K562 (cell line): Measurements from ENCODE around the gene CALD1. TPM values are rescaled to one million over a fixed set of nuclear protein-coding genes. Genes with fewer than 3 reads are reported as not detected.

Source experiments
- ATAC-seq: fragments of 200-7000 bp; cut with Tn5 transposase; 3 replicates; pipeline ENCODE4 v1.9.1; 2020; ENCODE audit warnings: moderate library complexity
- BruUV-seq: library from RNA; stranded (reverse); fragments of 400-500 nt; replicated peaks from 2 replicates; lab custom pipeline; 2021; lab: Mats Ljungman, UMichigan
- CTCF ChIA-PET: fragments of 300-600 bp; formaldehyde crosslinking; extraction: SDS; loops from one replicate; lab custom pipeline; 2021; ENCODE audit warnings: low intra/inter-chr PET ratio; lab: Yijun Ruan, JAX
- POLR2A ChIA-PET: fragments of 300-600, 350-650 bp; sonication (Branson Sonifier 250); formaldehyde crosslinking; extraction: SDS; loops from one replicate; lab custom pipeline; 2021; ENCODE audit warnings: antibody characterized with exemption, inconsistent platforms; lab: Yijun Ruan, JAX
- DNase-seq, 4 experiments: peaks; one replicate each; pipeline versions ENCODE4 v3.0.0 to v3.0.0-alpha.2; 2011 to 2018; ENCODE audit warnings: low spot score in 3 of 4, mixed read lengths in 3 of 4; ENCODE audit errors: extremely low read depth in 1 of 4
- FAIRE-seq: peaks from 2 replicates; lab custom pipeline; 2011; peaks lifted over from hg19 to GRCh38; lab: Jason Lieb, UNC
- H2AFZ ChIP-seq: 2 replicates; pipeline ENCODE4 v1.6.0; 2011; ENCODE audit warnings: low read depth, low read length, control low read depth, inconsistent platforms
- H3K27ac ChIP-seq: fragments of 200-600 bp; 3 replicates; pipeline ENCODE4 v1.8.0; 2011; ENCODE audit warnings: low read depth, mild to moderate bottlenecking, control low read depth, inconsistent platforms, low read length, moderate library complexity, mixed read lengths; ENCODE audit errors: extremely low read depth
- H3K27me3 ChIP-seq, 2 experiments: fragments of 300-600 bp in 1 of 2; 2 replicates in 1 of 2; 3 replicates in 1 of 2; pipeline versions ENCODE4 v1.6.0 to v1.8.0; 2011; ENCODE audit warnings: inconsistent platforms in 2 of 2, low read length in 2 of 2, mild to moderate bottlenecking in 1 of 2, mixed read lengths in 1 of 2, moderate library complexity in 1 of 2; ENCODE audit not compliant: control insufficient read depth in 2 of 2, insufficient read depth in 2 of 2
- H3K36me3 ChIP-seq: fragments of 300-600 bp; 3 replicates; pipeline ENCODE4 v1.8.0; 2011; ENCODE audit warnings: mild to moderate bottlenecking, low read length, inconsistent platforms; ENCODE audit not compliant: control insufficient read depth, insufficient read depth
- H3K4me1 ChIP-seq, 2 experiments: fragments of 200-600 bp in 1 of 2; replicated peaks in 1 of 2; 2 replicates in 1 of 2; 3 replicates in 1 of 2; pipeline versions ENCODE4 v1.5.1 to v1.8.0; 2011; ENCODE audit warnings: inconsistent platforms in 2 of 2, low read length in 2 of 2, mild to moderate bottlenecking in 1 of 2, mixed read lengths in 1 of 2, moderate library complexity in 1 of 2; ENCODE audit not compliant: control insufficient read depth in 2 of 2, insufficient read depth in 2 of 2
- H3K4me2 ChIP-seq: 2 replicates; pipeline ENCODE4 v1.6.1; 2011; ENCODE audit warnings: low read length, control low read depth, inconsistent platforms, mixed read lengths; ENCODE audit not compliant: insufficient read depth
- H3K4me3 ChIP-seq: fragments of 200-600 bp; sonication (generic), shearing (Covaris generic); 2 replicates; pipeline ENCODE4 v1.5.1; 2016; ENCODE audit warnings: control low read depth, inconsistent platforms
- H3K79me2 ChIP-seq: fragments of 200-600 bp; 3 replicates; pipeline ENCODE4 v1.8.0; 2011; ENCODE audit warnings: low read length, inconsistent platforms; ENCODE audit not compliant: control insufficient read depth, insufficient read depth
- H3K9ac ChIP-seq, 2 experiments: 2 replicates each; pipeline versions ENCODE4 v1.6.0 to v1.6.1; 2011; ENCODE audit warnings: low read depth in 2 of 2, low read length in 2 of 2, control low read depth in 1 of 2, inconsistent platforms in 1 of 2, mild to moderate bottlenecking in 1 of 2, mixed read lengths in 1 of 2; ENCODE audit not compliant: insufficient read depth in 1 of 2
- H3K9me1 ChIP-seq: one replicate; pipeline ENCODE4 v1.6.0; 2011; ENCODE audit warnings: inconsistent platforms, mild to moderate bottlenecking, low read length, moderate library complexity; ENCODE audit not compliant: control insufficient read depth, insufficient read depth
- H3K9me3 ChIP-seq: replicated peaks from 2 replicates; pipeline ENCODE4 v1.5.1; 2011; ENCODE audit warnings: low read depth, low read length, inconsistent platforms; ENCODE audit not compliant: control insufficient read depth, insufficient read depth
- H4K20me1 ChIP-seq: replicated peaks from 2 replicates; pipeline ENCODE4 v1.6.1; 2011; ENCODE audit warnings: low read length, inconsistent platforms, mixed read lengths; ENCODE audit not compliant: control insufficient read depth, insufficient read depth
- ETS2 ChIP-seq: IDR thresholded peaks from 2 replicates; pipeline ENCODE4 v1.6.1; 2016; ENCODE audit warnings: borderline replicate concordance, missing genetic modification characterization, mild to moderate bottlenecking, moderate library complexity, missing compliant biosample characterization; ENCODE audit not compliant: poor library complexity, severe bottlenecking
- HOXB6 ChIP-seq: fragments of 250-450 bp; sonication (Bioruptor Pico); IDR thresholded peaks from 2 replicates; pipeline ENCODE4 v1.5.1; 2022; ENCODE audit warnings: mild to moderate bottlenecking, borderline replicate concordance
- SETDB1 ChIP-seq: IDR thresholded peaks from one replicate; pipeline ENCODE4 v1.6.1; 2012; ENCODE audit warnings: low read length, control low read depth, inconsistent platforms
- XRCC5 ChIP-seq: fragments of 200-400 bp; formaldehyde crosslinking; IDR thresholded peaks from 2 replicates; pipeline ENCODE4 v1.6.1; 2017; ENCODE audit warnings: low read depth, mild to moderate bottlenecking, low read length
- ZFP1 ChIP-seq: fragments of 450-650 bp; formaldehyde crosslinking; IDR thresholded peaks from 2 replicates; pipeline ENCODE4 v1.4.0; 2020; ENCODE audit warnings: mild to moderate bottlenecking, mixed read lengths
- WGBS: fragments of 100-300 bp; shearing (Covaris generic); methylation state at CpG from one replicate; pipeline ENCODE4 v1.1.6; 2016; ENCODE audit warnings: low coverage, mixed read lengths; ENCODE audit not compliant: insufficient coverage; ENCODE audit errors: missing lambda C conversion rate; 5-methylcytosine and 5-hydroxymethylcytosine counted together
- in situ Hi-C: fragments of 300-500 bp; cut with MboI; formaldehyde crosslinking; loops from 4 replicates; pipeline ENCODE4 v1.15.0; 2018; ENCODE audit warnings: inconsistent platforms, mixed read lengths
- intact Hi-C: fragments of 100-400 bp; cut with micrococcal nuclease; formaldehyde crosslinking; loops from 2 replicates; pipeline ENCODE4 v1.14.2; 2022
- polyA plus RNA-seq, 8 experiments: library from polyadenylated mRNA; depleted of rRNA in 4 of 8; stranded (reverse) in 5 of 8; unstranded in 3 of 8; fragments of >200 nt; fragmentation: Nextera tagmentation in 2 of 8; fragmentation: Illumina TruSeq in 1 of 8; extraction: Ambion mirVana in 2 of 8; extraction: Trizol in 1 of 8; gene quantifications; 2 replicates each; pipeline versions ENCODE4 v1.2.1 to v1.2.3, GENCODE V29; 2011 to 2014; ENCODE audit warnings: inconsistent platforms in 1 of 8, missing spikeins in 1 of 8
- total RNA-seq, 7 experiments: library from RNA; depleted of rRNA in 6 of 7; stranded (reverse); fragments of >200 nt in 6 of 7; fragmentation: Illumina TruSeq in 2 of 7; extraction: Trizol in 2 of 7; gene quantifications; 2 replicates each; pipeline versions ENCODE4 v1.2.1 to v1.2.3, GENCODE V29; 2011 to 2021; ENCODE audit warnings: low replicate concordance in 1 of 7
- TF ChIP-seq, protein P1 (sequence below): fragments of 450-650 bp; IDR thresholded peaks from 2 replicates; pipeline ENCODE4 v1.6.1; 2017; ENCODE audit warnings: antibody characterized with exemption
- TF ChIP-seq, protein P2 (sequence below): sonication (generic); formaldehyde crosslinking; IDR thresholded peaks from 2 replicates; pipeline ENCODE4 v1.8.1; 2023; ENCODE audit warnings: mild to moderate bottlenecking, missing genetic modification reagents

The CALD1 gene
- total and polyA plus RNA-seq, 9 of the 15 experiments (the other 6 are each of a cell fraction or from before 2014, with no cell fraction given) = 0.40 TPM; not detected in 8

DNA sequence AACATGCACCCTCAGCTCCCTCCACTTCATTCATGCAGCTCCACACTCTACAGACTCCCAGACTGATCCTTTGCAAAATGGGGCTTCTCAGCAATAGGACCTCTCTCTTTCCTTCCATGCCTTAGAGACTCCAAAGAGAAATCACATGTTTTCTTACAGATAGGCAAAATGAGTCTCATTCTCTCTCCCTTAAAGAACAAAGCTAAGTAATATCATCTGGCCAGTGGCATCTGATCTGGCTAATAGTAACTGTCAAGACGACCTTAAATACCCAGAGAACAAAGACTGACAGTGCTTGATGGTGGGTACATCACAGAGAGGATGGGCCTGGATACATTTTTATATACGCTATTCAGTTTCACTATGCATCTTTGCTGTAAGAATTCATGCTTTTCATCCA lies 43.1 kb upstream of the CALD1 start:
- ChIA-PET POLR2A (no interaction called here), CTCF (no interaction called here)
- no peak for DNase-seq
- 2% methylated on average over 2 of the region's 2 CpGs for WGBS
- Histone ChIP-seq H3K79me2 (no peaks in the 10 kb centered on the region), H3K4me1 (no peaks in the 10 kb centered on the region), H3K9me3 (no peaks in the 10 kb centered on the region), H3K9ac (no peak overlapping the region), H3K4me2 (no peak overlapping the region), H3K4me3 (no peak overlapping the region), H2AFZ (no peak overlapping the region), H3K27ac (no peak overlapping the region), H3K36me3 (no peaks in the 10 kb centered on the region), H3K9me1 (no peaks in the 10 kb centered on the region), H4K20me1 (no peaks in the 10 kb centered on the region), H3K27me3 (peaks cover 9 to 13% of the 10 kb centered on the region in 2 experiments; a peak in 2 of 5 replicates)
- FAIRE-seq = no peak
- in situ Hi-C loops (no loop called here), intact Hi-C loops (loop anchor here (10.0 kb wide), 1 partner anchor 302 kb away; no protein-coding TSS in a partner anchor)
- no TSS peak for BruUV-seq
- ATAC-seq = no peak
- TF ChIP-seq, protein P1, sequence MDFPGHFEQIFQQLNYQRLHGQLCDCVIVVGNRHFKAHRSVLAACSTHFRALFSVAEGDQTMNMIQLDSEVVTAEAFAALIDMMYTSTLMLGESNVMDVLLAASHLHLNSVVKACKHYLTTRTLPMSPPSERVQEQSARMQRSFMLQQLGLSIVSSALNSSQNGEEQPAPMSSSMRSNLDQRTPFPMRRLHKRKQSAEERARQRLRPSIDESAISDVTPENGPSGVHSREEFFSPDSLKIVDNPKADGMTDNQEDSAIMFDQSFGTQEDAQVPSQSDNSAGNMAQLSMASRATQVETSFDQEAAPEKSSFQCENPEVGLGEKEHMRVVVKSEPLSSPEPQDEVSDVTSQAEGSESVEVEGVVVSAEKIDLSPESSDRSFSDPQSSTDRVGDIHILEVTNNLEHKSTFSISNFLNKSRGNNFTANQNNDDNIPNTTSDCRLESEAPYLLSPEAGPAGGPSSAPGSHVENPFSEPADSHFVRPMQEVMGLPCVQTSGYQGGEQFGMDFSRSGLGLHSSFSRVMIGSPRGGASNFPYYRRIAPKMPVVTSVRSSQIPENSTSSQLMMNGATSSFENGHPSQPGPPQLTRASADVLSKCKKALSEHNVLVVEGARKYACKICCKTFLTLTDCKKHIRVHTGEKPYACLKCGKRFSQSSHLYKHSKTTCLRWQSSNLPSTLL = no peak
- no peak for TF ChIP-seq ZFP1 (CRISPR knock-in tag)
- TF ChIP-seq XRCC5 = no peak
- TF ChIP-seq ETS2 (tag) = no peak
- TF ChIP-seq SETDB1 = no peak
- no peak for TF ChIP-seq HOXB6 (CRISPR knock-in tag)
- TF ChIP-seq, protein P2, sequence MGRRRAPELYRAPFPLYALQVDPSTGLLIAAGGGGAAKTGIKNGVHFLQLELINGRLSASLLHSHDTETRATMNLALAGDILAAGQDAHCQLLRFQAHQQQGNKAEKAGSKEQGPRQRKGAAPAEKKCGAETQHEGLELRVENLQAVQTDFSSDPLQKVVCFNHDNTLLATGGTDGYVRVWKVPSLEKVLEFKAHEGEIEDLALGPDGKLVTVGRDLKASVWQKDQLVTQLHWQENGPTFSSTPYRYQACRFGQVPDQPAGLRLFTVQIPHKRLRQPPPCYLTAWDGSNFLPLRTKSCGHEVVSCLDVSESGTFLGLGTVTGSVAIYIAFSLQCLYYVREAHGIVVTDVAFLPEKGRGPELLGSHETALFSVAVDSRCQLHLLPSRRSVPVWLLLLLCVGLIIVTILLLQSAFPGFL (CRISPR knock-in tag) = no peak
